ENCODE data around the gene PCDH15. TPM values are rescaled to one million over a fixed set of nuclear protein-coding genes. Genes with fewer than 3 reads are reported as not detected.

The PCDH15 gene
- total and polyA plus RNA-seq, 3 donors from 2014 or later, result 1.7 to 3.2 (median 2.8) TPM

- no peaks in the 10 kb centered on the region for H3K9me3 ChIP-seq
- no peak overlapping the region for H3K4me3 ChIP-seq
- no peaks in the 10 kb centered on the region for H3K27me3 ChIP-seq
- intact Hi-C loops (cut with DNase I; ENCODE audit: low total_unique reads), result no loop called here
- no peak overlapping the region for H3K27ac ChIP-seq
- DNase-seq, result no peak
- H3K36me3 ChIP-seq (ENCODE audit: low read depth, missing control alignments), result no peaks in the 10 kb centered on the region
- TF ChIP-seq POLR2A (IDR thresholded peaks at IDR 0.05) (no peak), CTCF (IDR thresholded peaks at IDR 0.05) (no peak)
- no peaks in the 10 kb centered on the region for H3K4me1 ChIP-seq
Measured at GRCh38 chr10:54159924-54160323, 641.1 kb downstream of the PCDH15 start.

GRCh38 chr10:54148508-54148907 lies 652.5 kb downstream of the PCDH15 start:
- 87% methylated on average over 2 of the region's 2 CpGs for whole genome bisulfite sequencing, 2 donors
- H3K4me1 ChIP-seq, result no peaks in the 10 kb centered on the region
- H3K27ac ChIP-seq, result no peak overlapping the region
- H3K27me3 ChIP-seq, result no peaks in the 10 kb centered on the region
- H3K4me3 ChIP-seq, result no peak overlapping the region
- TF ChIP-seq POLR2A (IDR thresholded peaks at IDR 0.05) (no peak), CTCF (IDR thresholded peaks at IDR 0.05) (no peak)
- no peak for DNase-seq
- H3K9me3 ChIP-seq, result no peaks in the 10 kb centered on the region
- intact Hi-C loops (cut with DNase I; ENCODE audit: low total_unique reads), result no loop called here
- H3K36me3 ChIP-seq (ENCODE audit: low read depth, missing control alignments), result no peaks in the 10 kb centered on the region

- no peak overlapping the region for H3K27ac ChIP-seq
- DNase-seq, result no peak
- H3K36me3 ChIP-seq (ENCODE audit: low read depth, missing control alignments), result no peaks in the 10 kb centered on the region
- no peaks in the 10 kb centered on the region for H3K27me3 ChIP-seq
- TF ChIP-seq POLR2A (IDR thresholded peaks at IDR 0.05) (no peak), CTCF (IDR thresholded peaks at IDR 0.05) (no peak)
- H3K4me1 ChIP-seq, result no peaks in the 10 kb centered on the region
- H3K4me3 ChIP-seq, result no peak overlapping the region
- intact Hi-C loops (cut with DNase I; ENCODE audit: low total_unique reads), result no loop called here
- no peaks in the 10 kb centered on the region for H3K9me3 ChIP-seq
Measured at GRCh38 chr10:54139819-54140428, 661.1 kb downstream of the PCDH15 start.

GRCh38 chr10:54137396-54137795 lies 663.6 kb downstream of the PCDH15 start:
- no peaks in the 10 kb centered on the region for H3K4me1 ChIP-seq
- 83 to 92% methylated on average over 2 of the region's 2 CpGs for WGBS, 2 donors
- no peaks in the 10 kb centered on the region for H3K27me3 ChIP-seq
- no peaks in the 10 kb centered on the region for H3K9me3 ChIP-seq
- intact Hi-C loops (cut with DNase I; ENCODE audit: low total_unique reads), result no loop called here
- H3K4me3 ChIP-seq, result no peak overlapping the region
- no peak for DNase-seq
- TF ChIP-seq POLR2A (IDR thresholded peaks at IDR 0.05) (no peak), CTCF (IDR thresholded peaks at IDR 0.05) (no peak)
- H3K27ac ChIP-seq, result no peak overlapping the region
- H3K36me3 ChIP-seq (ENCODE audit: low read depth, missing control alignments), result no peaks in the 10 kb centered on the region

- no peak for DNase-seq
- no peak overlapping the region for H3K27ac ChIP-seq
- intact Hi-C loops (cut with DNase I; ENCODE audit: low total_unique reads), result no loop called here
- WGBS, 2 donors, result 23 to 45% methylated on average over 3 of the region's 3 CpGs
- no peak overlapping the region for H3K4me3 ChIP-seq
- no peaks in the 10 kb centered on the region for H3K4me1 ChIP-seq
- no peaks in the 10 kb centered on the region for H3K27me3 ChIP-seq
- H3K36me3 ChIP-seq (ENCODE audit: low read depth, missing control alignments), result no peaks in the 10 kb centered on the region
- no peaks in the 10 kb centered on the region for H3K9me3 ChIP-seq
- TF ChIP-seq POLR2A (IDR thresholded peaks at IDR 0.05), result no peak
- TF ChIP-seq CTCF (IDR thresholded peaks at IDR 0.05), result peak in 1 of 3 experiments; percentile 31
Measured at GRCh38 chr10:54133203-54133602, 667.8 kb downstream of the PCDH15 start.

Data from testis (tissue), 3 donors.